Measurements from ENCODE around the gene RHOD.
A peak's percentile ranks its signal among the peaks of the same experiment; 100 is the strongest.

DNA sequence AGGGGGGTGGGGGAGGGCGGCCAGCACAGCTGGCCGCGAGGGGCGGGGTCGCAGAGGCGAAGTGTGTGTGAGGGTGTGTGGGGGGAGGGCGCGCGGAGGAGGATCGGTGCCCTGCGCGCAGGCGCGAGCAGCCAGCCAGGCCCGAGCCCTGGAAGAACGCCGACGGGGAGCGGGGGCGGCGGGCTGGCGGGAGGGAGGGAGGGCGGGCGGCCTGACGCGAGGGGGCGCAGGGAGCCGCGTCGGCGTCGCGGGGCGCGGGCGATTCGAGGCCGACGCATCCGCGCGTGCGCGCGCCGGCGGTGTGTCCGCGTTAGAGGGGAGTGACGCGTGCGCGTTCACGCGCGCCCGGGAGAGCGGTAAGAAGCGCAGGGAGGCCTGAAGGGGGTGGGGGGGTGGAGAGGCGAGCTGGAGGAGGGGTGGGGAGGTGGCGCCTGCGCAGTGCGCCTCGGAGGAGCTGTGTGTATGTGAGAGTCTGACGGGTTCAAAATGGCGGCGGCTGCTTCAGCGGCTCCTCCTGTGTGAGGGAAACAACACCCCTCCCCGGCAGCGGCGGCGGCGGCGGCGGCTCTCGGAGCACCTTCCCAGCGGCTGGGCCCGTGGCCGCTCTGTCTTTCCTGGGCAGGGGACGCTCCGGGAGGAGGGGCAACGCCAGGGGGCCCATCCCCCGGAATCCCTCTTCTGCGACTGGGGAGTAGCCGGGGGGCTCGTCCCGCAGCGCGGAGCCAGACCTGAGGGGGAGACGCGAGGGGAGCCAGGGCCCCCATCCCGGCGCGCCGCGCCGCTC lies 62.3 kb downstream of the RHOD start, which contains the start of gene KDM2A:
- no peak for TF ChIP-seq EZH2 (IDR thresholded peaks at IDR 0.05)
- peak; percentile 76 for TF ChIP-seq POLR2AphosphoS5 (IDR thresholded peaks at IDR 0.05; ENCODE audit: borderline replicate concordance, low read depth, low read length)
- TF ChIP-seq FOXP2 (optimal IDR thresholded peaks at IDR 0.05; ENCODE audit: control extremely low read depth, extremely low read length, insufficient read depth) = peak; percentile 78
